HepG2 (cell line): ENCODE data around the gene PRKCE.

Source experiments
- CREM ChIP-seq, 2 experiments: sonication (generic) in 1 of 2; formaldehyde crosslinking in 1 of 2; IDR thresholded peaks; 2 replicates each; pipeline versions ENCODE4 v1.4.0 to v1.6.1; 2016 to 2020; ENCODE audit warnings: antibody characterized with exemption in 1 of 2, mild to moderate bottlenecking in 1 of 2, missing genetic modification reagents in 1 of 2
- CTCF ChIP-seq: sonication (generic); formaldehyde crosslinking; IDR thresholded peaks from 2 replicates; pipeline ENCODE4 v1.5.0; 2020; ENCODE audit warnings: mild to moderate bottlenecking, missing genetic modification reagents, moderate library complexity
- ESRRA ChIP-seq: sonication (generic); formaldehyde crosslinking; IDR thresholded peaks from 2 replicates; pipeline ENCODE4 v1.5.1; 2020; ENCODE audit warnings: mild to moderate bottlenecking, low read depth, missing genetic modification reagents
- EZH2 ChIP-seq: conservative IDR thresholded peaks from 2 replicates; pipeline ENCODE4 v1.6.1; 2012; ENCODE audit warnings: mild to moderate bottlenecking, low read depth, low read length, moderate library complexity
- LCORL ChIP-seq, 2 experiments: fragments of 450-650 bp in 1 of 2; sonication (generic) in 1 of 2; formaldehyde crosslinking in 1 of 2; IDR thresholded peaks; 2 replicates each; pipeline versions ENCODE4 v1.5.0 to v1.6.1; 2017 to 2020; ENCODE audit warnings: antibody characterized with exemption in 1 of 2, missing genetic modification reagents in 1 of 2
- MAX ChIP-seq: IDR thresholded peaks from 2 replicates; pipeline ENCODE4 v1.6.1; 2012; ENCODE audit warnings: inconsistent platforms
- MTF2 ChIP-seq: sonication (generic); formaldehyde crosslinking; IDR thresholded peaks from 2 replicates; pipeline ENCODE4 v1.5.0; 2020; ENCODE audit warnings: missing genetic modification reagents, borderline replicate concordance
- NPAS2 ChIP-seq: sonication (generic); formaldehyde crosslinking; IDR thresholded peaks from 2 replicates; pipeline ENCODE4 v1.8.0; 2022; ENCODE audit warnings: mild to moderate bottlenecking, missing genetic modification reagents, borderline replicate concordance
- POLR2A ChIP-seq, 2 experiments: IDR thresholded peaks; 2 replicates each; pipeline ENCODE4 v1.6.1; 2011; ENCODE audit warnings: low read depth in 2 of 2, low read length in 2 of 2, mild to moderate bottlenecking in 1 of 2, moderate library complexity in 1 of 2; ENCODE audit not compliant: insufficient read depth in 1 of 2
- POLR2AphosphoS5 ChIP-seq: IDR thresholded peaks from 2 replicates; pipeline ENCODE4 v1.6.1; 2012; ENCODE audit warnings: low read depth, low read length
- ZNF589 ChIP-seq: sonication (generic); formaldehyde crosslinking; conservative IDR thresholded peaks from 2 replicates; pipeline ENCODE4 v1.8.0; 2022; ENCODE audit warnings: mild to moderate bottlenecking, moderate library complexity, missing genetic modification reagents
- ZNF674 ChIP-seq: sonication (generic); formaldehyde crosslinking; IDR thresholded peaks from 2 replicates; pipeline ENCODE4 v1.5.0; 2020; ENCODE audit warnings: low read depth, mild to moderate bottlenecking, missing genetic modification reagents

- no peak for TF ChIP-seq EZH2
- no peak for TF ChIP-seq MAX
- no peak for TF ChIP-seq POLR2A (IDR thresholded peaks at IDR 0.05; ENCODE audit: insufficient read depth in 1 of 2, low read depth in 2 of 2, low read length in 2 of 2)
- no peak for TF ChIP-seq POLR2AphosphoS5
- TF ChIP-seq CTCF (CRISPR knock-in tag): no peak
- TF ChIP-seq ZNF674 (CRISPR knock-in tag): no peak
- TF ChIP-seq MTF2 (CRISPR knock-in tag): no peak
- no peak for TF ChIP-seq CREM (IDR thresholded peaks at IDR 0.05)
- no peak for TF ChIP-seq CREM (CRISPR knock-in tag; IDR thresholded peaks at IDR 0.05)
- TF ChIP-seq ZNF589 (CRISPR knock-in tag): no peak
- no peak for TF ChIP-seq NPAS2
- TF ChIP-seq ESRRA (CRISPR knock-in tag): no peak
- TF ChIP-seq LCORL (IDR thresholded peaks at IDR 0.05): no peak
- no peak for TF ChIP-seq LCORL (CRISPR knock-in tag; IDR thresholded peaks at IDR 0.05)
These were observed 558.6 kb downstream of the PRKCE start for GRCh38 chr2:46210063-46210462.
